ENCODE data around the gene MRPS11.

- TF ChIP-seq TCF7L2 (IDR thresholded peaks at IDR 0.05; ENCODE audit: borderline replicate concordance, extremely low read depth, insufficient read depth, insufficient read length) (no peak), SIN3A (IDR thresholded peaks at IDR 0.05; ENCODE audit: low read depth) (no peak), POLR2A (IDR thresholded peaks at IDR 0.05; ENCODE audit: borderline replicate concordance, extremely low read depth, insufficient read depth, insufficient read length) (no peak), EZH2 (IDR thresholded peaks at IDR 0.05) (no peak), POLR2AphosphoS5 (IDR thresholded peaks at IDR 0.05; ENCODE audit: low read depth, low read length) (no peak), CTCF (IDR thresholded peaks at IDR 0.05 in 2 of 3, conservative IDR thresholded peaks at IDR 0.05 in 1 of 3; ENCODE audit: borderline replicate concordance in 1 of 3, insufficient read depth in 1 of 3, low read depth in 2 of 3, low read length in 2 of 3) (peak in 2 of 3 experiments; percentile 10 to 21; a peak in 2 of 6 replicates), RAD21 (IDR thresholded peaks at IDR 0.05; ENCODE audit: low read depth) (no peak)
These were observed 3.3 kb downstream of the MRPS11 start for GRCh38 chr15:88470625-88471372.

Measured in HCT116 (cell line).